Activated T-cell treated with anti-CD3 and anti-CD28 coated beads for 24 hours (primary cell): ENCODE results near the gene PLK3.
"Not testable (repeated sequence)": the region's sequence is repeated elsewhere in the genome, so short reads cannot be mapped to it uniquely, and the experiment has no call there.

Experiments
- DNase-seq: peaks from one replicate; pipeline ENCODE4 v3.0.0-alpha.2; 2020; ENCODE audit warnings: low read depth

PLK3 gene

DNA sequence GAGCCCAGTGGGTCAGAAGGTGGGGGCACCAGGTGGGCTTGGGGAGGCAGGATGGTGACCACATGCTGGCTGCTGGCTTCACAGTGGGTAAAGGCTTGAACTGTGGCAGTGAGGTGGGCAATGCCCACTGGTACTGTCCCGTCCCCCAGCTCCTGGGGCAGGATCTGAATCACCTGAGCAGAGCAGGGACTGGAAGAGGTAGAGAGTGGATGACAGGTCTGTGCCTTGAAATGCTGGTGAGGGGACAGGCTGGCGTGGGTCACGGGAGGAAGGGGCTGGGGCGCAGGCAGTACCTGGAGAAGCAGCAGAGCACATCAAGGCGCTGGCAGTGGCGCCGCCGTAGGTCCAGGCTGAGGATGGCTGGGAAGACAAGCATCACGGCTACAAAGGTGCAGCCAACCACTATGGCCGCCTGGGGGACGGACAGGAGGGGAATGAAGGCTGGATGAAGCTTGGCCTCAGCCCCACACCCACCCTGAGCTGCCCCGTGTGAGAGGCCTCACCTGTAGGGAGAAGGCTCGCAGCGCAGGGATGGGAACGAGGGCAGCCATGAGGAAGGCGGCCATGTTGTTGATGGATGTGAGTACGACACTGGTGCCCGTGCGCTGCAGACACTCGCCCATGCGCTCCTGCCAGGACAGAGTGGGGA is 27.9 kb downstream of the PLK3 start:
- no peak for DNase-seq

DNA sequence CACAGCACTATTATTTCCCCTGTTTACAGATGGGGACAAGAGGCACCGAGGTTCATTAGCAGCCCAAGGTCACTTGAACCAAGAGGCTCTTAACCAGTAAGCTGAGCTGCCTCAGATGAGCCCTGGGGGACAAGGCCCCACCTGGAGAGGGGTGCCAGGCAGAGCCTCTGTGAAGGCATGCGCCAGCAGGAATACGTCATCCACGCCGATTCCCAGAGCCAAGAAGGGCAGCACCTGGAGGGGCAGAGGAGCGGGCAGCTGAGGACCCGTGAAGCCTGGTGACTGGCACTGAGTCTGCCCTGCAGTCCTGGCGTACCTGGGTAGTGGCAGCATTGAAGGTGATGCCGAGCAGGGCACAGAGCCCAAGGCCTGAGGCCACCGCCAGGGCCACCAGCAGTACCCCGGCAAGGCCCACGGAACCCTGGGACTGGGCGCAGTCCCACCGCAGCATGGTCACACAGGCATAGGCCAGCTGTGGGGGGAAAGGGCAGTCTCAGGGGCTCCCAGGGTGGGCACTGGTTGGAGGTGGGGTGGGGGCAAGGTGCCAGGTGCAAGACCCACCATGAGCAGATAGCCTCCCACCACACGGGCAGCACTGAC is 28.8 kb downstream of the PLK3 start:
- DNase-seq: no peak

DNA sequence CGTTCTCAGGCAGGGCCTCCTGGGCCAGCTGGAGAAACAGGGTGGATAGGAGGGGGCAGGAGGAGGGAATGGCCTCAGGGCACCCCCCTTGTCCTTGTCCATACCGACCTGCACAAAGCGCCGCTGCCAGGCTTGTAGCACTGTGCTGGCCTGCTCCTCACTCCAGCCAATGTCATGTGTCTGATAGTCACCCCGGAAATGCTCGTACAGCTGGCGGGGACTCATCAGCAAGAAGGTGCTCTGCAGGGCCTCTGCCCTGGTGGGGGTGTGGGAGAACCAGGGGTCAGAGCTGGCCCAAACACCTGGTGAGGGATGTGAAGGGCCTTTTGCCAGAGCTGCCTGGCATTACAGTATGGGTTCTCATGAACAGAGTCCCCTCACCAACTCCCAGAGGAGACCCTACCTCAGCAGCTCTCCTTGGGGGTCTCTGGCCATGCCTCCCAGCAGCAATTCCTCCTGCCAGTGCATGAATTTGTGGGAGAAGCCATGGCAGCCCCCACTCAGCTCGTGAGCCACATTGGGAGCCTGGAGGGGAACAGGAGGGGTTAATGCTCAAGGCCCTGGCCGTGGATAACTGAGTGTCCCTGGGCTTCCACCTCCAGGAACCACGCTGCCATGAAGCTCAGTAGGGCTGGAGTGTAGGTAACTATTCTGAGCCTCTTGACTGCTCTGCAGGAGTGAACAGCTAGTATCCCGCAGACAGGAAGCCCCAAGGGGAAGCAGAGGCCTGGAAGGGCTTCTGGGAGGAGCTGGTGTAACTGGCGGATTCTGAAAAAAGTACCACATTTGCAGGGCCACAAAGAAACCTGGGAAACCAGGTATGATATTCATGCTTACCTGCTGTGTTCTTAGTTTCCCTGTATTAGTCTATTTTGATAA is 29.6 kb downstream of the PLK3 start:
- no peak for DNase-seq

DNA sequence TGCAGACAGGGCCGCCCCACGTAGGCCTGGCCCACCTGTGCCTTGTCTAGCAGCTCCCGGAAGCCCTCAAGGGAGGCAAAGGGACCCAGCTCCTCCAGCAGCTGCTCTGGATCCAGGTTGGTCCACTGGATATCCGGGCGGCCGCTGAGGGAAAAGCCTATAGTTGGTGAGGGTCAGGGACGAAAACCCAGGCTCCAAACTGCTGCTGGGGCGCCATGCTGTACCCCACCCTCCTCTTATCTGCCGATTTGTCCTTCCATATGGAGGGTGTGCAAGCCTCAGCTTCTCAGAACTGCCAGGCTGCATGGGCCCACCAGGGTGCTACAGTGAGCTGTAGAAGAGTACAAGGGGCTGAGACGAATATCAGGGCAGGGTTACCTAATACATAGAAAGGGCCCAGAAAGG is 30.7 kb downstream of the PLK3 start:
- no peak for DNase-seq

DNA sequence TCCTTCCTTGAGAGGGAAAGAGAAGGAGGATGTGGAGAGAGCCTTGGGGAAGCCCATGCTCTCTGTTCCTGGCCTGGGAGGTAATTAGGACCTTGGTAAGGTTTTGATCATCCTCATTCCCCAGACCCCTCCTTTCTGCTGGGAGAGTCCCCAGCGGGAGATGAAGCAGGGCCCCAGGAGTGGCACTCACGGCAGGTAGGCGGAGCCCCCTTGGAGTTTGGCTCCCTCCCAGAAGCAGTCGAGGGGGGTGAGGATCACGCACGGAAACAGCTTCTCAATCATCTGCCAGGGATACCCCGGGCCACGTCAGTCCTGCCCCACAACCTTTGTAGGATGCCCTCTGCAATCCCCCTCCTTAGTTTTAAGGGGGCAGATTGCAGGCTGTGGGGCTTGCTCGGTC is 31.3 kb downstream of the PLK3 start:
- DNase-seq: no peak

- DNase-seq: no peak
Observed at GRCh38 chr1:44832056-44832705, 32.0 kb downstream of the PLK3 start.

- no peak for DNase-seq
Observed at GRCh38 chr1:44834328-44834727, 34.2 kb downstream of the PLK3 start.

DNA sequence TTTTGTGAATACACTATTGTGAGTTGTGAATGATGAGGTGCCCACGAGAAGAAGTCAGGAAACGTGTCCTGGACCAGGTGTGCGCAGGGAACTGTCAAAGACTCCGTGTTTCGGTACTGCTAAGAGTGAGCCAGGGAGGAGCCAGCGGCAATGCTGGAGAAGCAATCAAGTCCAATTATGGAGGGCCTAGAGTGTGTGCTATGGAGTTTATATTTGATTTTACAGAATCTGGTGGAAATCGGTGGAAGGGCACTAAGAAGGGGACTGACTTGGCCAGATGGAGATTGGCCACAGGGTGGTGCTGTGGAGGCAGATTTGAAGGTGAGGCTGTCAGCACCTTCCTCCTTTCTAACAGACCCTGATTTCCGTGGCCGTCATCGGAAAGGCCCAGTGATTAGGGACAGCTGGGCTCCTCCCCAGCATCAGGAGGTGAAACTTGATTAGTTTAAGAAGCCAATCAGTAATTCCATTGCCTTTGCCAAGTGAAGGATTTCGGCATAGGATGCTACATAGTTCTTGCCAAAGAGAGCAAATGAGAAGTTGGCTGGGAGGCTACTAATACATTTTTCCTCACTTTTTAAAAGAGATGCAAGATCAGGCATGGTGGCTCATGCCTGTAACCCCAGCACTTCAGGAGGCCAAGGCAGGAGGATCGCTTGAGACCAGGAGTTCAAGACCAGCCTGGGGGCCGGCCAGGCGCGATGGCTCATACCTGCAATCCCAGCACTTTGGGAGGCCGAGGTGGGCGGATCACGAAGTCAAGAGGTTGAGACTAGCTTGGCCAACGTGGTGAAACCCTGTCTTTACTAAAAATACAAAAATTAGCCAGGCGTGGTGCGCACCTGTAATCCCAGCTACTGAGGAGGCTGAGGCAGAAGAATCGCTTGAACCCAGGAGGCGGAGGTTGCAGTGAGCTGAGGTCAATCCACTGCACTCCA is 35.8 kb downstream of the PLK3 start:
- DNase-seq: peak; percentile 79

- DNase-seq: not testable (repeated sequence)
Observed at GRCh38 chr1:44838294-44838693, 38.1 kb downstream of the PLK3 start.

DNA sequence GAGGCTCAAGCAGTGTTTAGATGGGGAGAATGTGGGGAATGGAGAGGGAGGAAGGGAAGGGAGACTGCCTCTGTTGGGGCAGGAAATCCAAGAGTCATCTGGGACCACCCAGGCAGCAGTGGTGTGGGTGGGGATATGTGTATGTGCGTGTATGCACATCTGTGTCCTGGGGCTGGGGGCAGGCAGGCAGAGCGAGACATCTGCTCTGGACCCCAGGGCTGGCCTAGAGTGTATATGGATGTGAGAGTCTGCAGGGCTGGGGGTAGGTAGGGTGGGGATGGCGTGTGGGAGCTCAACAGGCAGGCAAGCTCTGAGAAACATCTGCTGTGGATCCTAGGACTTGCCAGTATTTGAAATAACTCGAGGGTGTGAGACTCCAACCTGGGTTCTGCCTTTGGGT is 39.4 kb downstream of the PLK3 start:
- DNase-seq: no peak

DNA sequence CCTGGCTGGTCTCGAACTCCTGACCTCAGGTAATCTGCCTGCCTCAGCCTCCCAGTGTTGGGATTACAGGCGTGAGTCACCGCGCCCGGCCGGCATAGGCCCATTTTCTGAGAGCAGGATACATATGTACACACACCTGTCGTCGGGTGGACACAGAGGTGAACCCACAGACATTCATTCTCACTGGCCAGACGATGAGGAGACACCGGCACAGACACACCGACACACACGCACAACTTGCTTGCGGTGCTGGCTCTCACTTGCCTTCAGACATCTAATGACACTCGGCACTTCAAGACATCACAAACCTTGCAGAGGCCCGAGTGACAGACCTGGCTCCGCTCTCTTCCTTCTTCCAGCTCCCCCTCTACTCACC is 42.3 kb downstream of the PLK3 start:
- DNase-seq: no peak

- no peak for DNase-seq
Observed at GRCh38 chr1:44842862-44843655, 42.9 kb downstream of the PLK3 start, which contains the start of gene PTCH2. PTCH2 (minus strand) TSS chr1:44843253; CDS start chr1:44842932, 321 bp downstream.

- no peak for DNase-seq
Observed at GRCh38 chr1:44846985-44847384, 46.8 kb downstream of the PLK3 start.

GRCh38 chr1:44847845-44848244 is 47.7 kb downstream of the PLK3 start:
- DNase-seq: no peak

DNA sequence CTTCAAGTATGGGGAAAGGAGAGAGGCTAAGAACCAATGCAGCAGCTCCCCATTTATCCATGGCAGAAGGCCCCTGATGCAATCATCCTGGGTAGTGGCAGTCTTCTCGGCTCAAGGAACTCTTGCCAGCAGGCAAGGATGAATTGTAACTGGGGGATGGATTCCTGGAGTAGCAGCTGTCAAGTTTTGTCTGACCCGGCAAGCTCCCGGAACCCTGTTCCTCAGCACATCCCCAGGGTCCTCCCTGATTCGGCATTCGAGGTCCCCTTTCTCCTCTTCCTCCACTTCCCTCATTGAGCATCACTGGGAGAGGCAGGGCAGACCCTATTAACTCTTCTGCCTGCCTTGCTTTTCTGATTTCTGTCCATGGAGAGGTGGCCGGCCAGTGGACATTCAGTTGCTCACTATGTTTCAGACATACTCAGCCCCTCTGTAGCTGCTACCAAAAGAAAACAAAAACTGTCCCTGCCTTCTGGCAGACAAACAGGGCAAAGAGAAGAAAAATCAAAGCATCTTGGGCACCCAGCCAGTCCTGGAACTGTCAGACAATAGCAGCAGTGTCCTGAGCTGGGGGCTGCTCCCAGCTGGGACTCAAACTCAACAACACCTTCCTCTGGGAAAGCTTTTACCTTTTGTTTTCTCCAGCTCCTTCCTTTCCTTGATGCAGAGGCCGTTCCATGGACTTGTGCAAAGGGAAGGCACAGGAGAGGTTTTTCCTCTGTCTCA is 48.4 kb downstream of the PLK3 start:
- no peak for DNase-seq

DNA sequence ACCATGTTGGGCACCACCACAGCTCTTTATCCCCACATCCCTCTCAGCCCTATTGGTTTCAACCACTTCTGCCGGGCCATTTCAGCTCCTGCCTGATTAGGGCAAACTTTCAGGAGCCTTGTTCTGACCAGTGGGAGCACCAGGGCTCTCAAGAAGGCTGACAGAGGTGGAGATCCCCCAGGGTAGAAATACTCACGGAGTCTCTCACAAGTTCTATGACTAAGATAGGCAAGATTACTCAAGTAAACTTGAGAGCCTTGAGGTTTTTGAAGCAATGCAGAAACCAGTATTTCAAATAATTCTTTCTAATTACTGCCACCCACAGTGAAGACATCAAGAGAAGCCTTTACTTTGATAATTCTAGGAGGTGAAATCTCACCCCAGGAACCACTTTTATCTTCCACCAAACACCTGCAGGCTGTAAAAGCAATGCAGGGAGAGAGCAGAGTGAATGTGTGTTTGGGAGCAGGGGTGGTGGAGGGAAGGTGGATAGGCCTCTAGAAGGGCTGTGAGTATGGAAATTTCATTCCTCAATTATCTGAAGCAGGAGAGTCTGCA is 49.5 kb downstream of the PLK3 start:
- DNase-seq: no peak

GRCh38 chr1:44851308-44851707 is 51.1 kb downstream of the PLK3 start:
- DNase-seq: no peak

- no peak for DNase-seq
Observed at GRCh38 chr1:44853201-44853600, 53.0 kb downstream of the PLK3 start.

- no peak for DNase-seq
Observed at GRCh38 chr1:44854970-44855369, 54.8 kb downstream of the PLK3 start.
